Kidney (tissue), 14 donors: ENCODE data around the gene IL17C. TPM values are rescaled to one million over a fixed set of nuclear protein-coding genes. Genes with fewer than 3 reads are reported as not detected.

Source experiments
- DNase-seq, 5 donors: peaks; one replicate each; pipeline ENCODE4 v3.0.0-alpha.2; 2013 to 2020
- FAIRE-seq: peaks from 2 replicates; lab custom pipeline; 2012; peaks lifted over from hg19 to GRCh38; lab: Jason Lieb, UNC
- H3K27ac ChIP-seq, 2 donors: one replicate each; pipeline ENCODE4 v1.7.0; 2013; ENCODE audit warnings: low read depth in 2 of 2, low read length in 2 of 2, inconsistent platforms in 1 of 2
- H3K27me3 ChIP-seq: one replicate; pipeline ENCODE4 v1.7.1; 2013; ENCODE audit warnings: low read length, inconsistent platforms; ENCODE audit not compliant: control insufficient read depth, insufficient read depth
- H3K36me3 ChIP-seq, 3 donors: one replicate each; pipeline versions ENCODE4 v1.7.0 to v1.7.1; 2013; ENCODE audit warnings: low read length in 3 of 3, control low read depth in 1 of 3, inconsistent platforms in 1 of 3; ENCODE audit not compliant: insufficient read depth in 3 of 3, control insufficient read depth in 2 of 3
- H3K4me1 ChIP-seq, 3 donors: one replicate each; pipeline versions ENCODE4 v1.7.0 to v1.7.1; 2013; ENCODE audit warnings: low read length in 3 of 3, inconsistent platforms in 1 of 3, low read depth in 1 of 3; ENCODE audit not compliant: control insufficient read depth in 2 of 3, insufficient read depth in 2 of 3
- H3K4me3 ChIP-seq, 3 donors: one replicate each; pipeline versions ENCODE4 v1.7.0 to v1.8.1; 2013; ENCODE audit warnings: low read length in 3 of 3, control low read depth in 1 of 3, inconsistent platforms in 1 of 3
- H3K9ac ChIP-seq, 3 donors: one replicate each; pipeline versions ENCODE4 v1.7.0 to v1.7.1; 2013; ENCODE audit warnings: low read length in 3 of 3, control low read depth in 1 of 3, inconsistent platforms in 1 of 3
- H3K9me3 ChIP-seq, 3 donors: one replicate each; pipeline versions ENCODE4 v1.7.0 to v1.7.1; 2013; ENCODE audit warnings: low read length in 3 of 3, control low read depth in 1 of 3, inconsistent platforms in 1 of 3; ENCODE audit not compliant: control insufficient read depth in 2 of 3, insufficient read depth in 1 of 3
- CTCF ChIP-seq: IDR thresholded peaks from 3 replicates; pipeline ENCODE4 v1.5.1; 2012; ENCODE audit warnings: mild to moderate bottlenecking, moderate library complexity, borderline replicate concordance; ENCODE audit not compliant: insufficient read depth; ENCODE audit errors: extremely low read depth
- intact Hi-C: fragments of 100-400 bp; cut with DNase I; formaldehyde crosslinking; loops from one replicate; pipeline ENCODE4 v1.11.1; 2022
- polyA plus RNA-seq: library from polyadenylated mRNA; stranded (reverse); fragments of 350-450 nt; fragmentation: Illumina TruSeq; extraction: RNeasy Lipid Tissue Mini Kit (QIAGEN cat#74804); gene quantifications from one replicate; pipeline ENCODE4 v1.2.3, GENCODE V29; 2014; ENCODE audit warnings: low read depth, low replicate concordance; ENCODE audit not compliant: insufficient read depth
- total RNA-seq: library from RNA; stranded (reverse); fragmentation: NEBNext Ultra II Directional; extraction: Animal tissue kit (Norgen Biotek cat#: 25700); gene quantifications from one replicate; pipeline ENCODE4 v1.2.1, GENCODE V29; 2021
- donor health status: control.
- donor health status: control.
- donor health status: control.
- donor health status: control.
- donor health status: control.
- donor health status: DM: yes; HTN: yes; CAD: no.
- donor health status: Normal renal cell carcinoma (clear cell type).

IL17C gene
- total and polyA plus RNA-seq, 2 donors from 2014 or later: not detected

GRCh38 chr16:88652762-88653063, 14.3 kb downstream of the IL17C start:
- no peaks in the 10 kb centered on the region for H3K9me3 ChIP-seq
- peak in 1 of 5 donors; percentile 56 for DNase-seq
- H3K4me3 ChIP-seq: no peak overlapping the region
- peaks cover 0 to 12% (median 3%) of the 10 kb centered on the region in 3 donors for H3K4me1 ChIP-seq
- TF ChIP-seq CTCF: no peak
- no peak for FAIRE-seq
- no peaks in the 10 kb centered on the region for H3K27me3 ChIP-seq
- H3K27ac ChIP-seq: no peak overlapping the region
- H3K9ac ChIP-seq: no peak overlapping the region
- intact Hi-C loops: no loop called here
- peaks cover 0 to 3% (median 0%) of the 10 kb centered on the region in 3 donors for H3K36me3 ChIP-seq

- Histone ChIP-seq H3K27ac (no peak overlapping the region), H3K9me3 (no peaks in the 10 kb centered on the region)
- TF ChIP-seq CTCF: no peak
Observed at GRCh38 chr16:88653101-88653500, 14.7 kb downstream of the IL17C start.

GRCh38 chr16:88653596-88654362, 15.4 kb downstream of the IL17C start:
- intact Hi-C loops: no loop called here
- Histone ChIP-seq H3K27me3 (no peaks in the 10 kb centered on the region), H3K27ac (no peak overlapping the region), H3K9me3 (no peaks in the 10 kb centered on the region), H3K36me3 (peaks cover 0 to 3% (median 0%) of the 10 kb centered on the region in 3 donors), H3K4me3 (no peak overlapping the region), H3K9ac (no peak overlapping the region), H3K4me1 (peaks cover 0 to 12% (median 3%) of the 10 kb centered on the region in 3 donors)
- FAIRE-seq: no peak
- no peak for TF ChIP-seq CTCF
- DNase-seq: no peak

More at GRCh38 chr16:88653101-88653500, 14.7 kb downstream of the IL17C start:
- DNase-seq: no peak
- Histone ChIP-seq H3K27me3 (no peaks in the 10 kb centered on the region), H3K36me3 (peaks cover 0 to 3% (median 0%) of the 10 kb centered on the region in 3 donors), H3K4me3 (no peak overlapping the region), H3K4me1 (peaks cover 0 to 12% (median 3%) of the 10 kb centered on the region in 3 donors), H3K9ac (no peak overlapping the region)
- no peak for FAIRE-seq
- intact Hi-C loops: no loop called here
